Measurements from ENCODE around the gene PSKH1.

DNA sequence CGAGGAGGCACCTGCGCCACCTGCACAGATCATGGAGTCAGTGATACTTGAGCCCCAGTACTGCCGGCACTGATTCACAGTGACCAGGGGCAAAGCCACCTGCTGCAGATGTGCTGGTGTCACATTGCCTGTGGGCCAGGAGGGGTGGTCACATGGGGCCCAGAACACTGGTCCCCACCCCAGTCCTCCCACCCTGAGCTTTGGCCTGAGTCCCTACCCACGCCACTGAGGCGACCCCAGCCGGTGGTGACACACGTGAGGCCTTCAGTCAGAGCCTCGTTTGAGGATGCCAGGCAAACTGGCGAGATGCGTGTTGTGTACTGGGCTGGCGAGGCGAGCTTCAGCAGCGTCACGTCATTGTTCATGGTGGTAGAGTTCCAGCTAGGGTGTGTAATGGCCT is 37.1 kb downstream of the PSKH1 start:
- TF ChIP-seq, protein P1, sequence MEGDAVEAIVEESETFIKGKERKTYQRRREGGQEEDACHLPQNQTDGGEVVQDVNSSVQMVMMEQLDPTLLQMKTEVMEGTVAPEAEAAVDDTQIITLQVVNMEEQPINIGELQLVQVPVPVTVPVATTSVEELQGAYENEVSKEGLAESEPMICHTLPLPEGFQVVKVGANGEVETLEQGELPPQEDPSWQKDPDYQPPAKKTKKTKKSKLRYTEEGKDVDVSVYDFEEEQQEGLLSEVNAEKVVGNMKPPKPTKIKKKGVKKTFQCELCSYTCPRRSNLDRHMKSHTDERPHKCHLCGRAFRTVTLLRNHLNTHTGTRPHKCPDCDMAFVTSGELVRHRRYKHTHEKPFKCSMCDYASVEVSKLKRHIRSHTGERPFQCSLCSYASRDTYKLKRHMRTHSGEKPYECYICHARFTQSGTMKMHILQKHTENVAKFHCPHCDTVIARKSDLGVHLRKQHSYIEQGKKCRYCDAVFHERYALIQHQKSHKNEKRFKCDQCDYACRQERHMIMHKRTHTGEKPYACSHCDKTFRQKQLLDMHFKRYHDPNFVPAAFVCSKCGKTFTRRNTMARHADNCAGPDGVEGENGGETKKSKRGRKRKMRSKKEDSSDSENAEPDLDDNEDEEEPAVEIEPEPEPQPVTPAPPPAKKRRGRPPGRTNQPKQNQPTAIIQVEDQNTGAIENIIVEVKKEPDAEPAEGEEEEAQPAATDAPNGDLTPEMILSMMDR (IDR thresholded peaks at IDR 0.05), result no peak
- TF ChIP-seq POLR2A (IDR thresholded peaks at IDR 0.05), result no peak
